ENCODE results near the gene ADAMTSL4.

GRCh38 chr1:150543500-150544143 lies 5.6 kb upstream of the ADAMTSL4 start:
- TF ChIP-seq CTCF (IDR thresholded peaks at IDR 0.05), result no peak
- TF ChIP-seq POLR2A (IDR thresholded peaks at IDR 0.05), result no peak
